ENCODE results near the gene NLK.

GRCh38 chr17:28076144-28076543 lies 33.7 kb downstream of the NLK start:
- TF ChIP-seq POLR2AphosphoS5 (IDR thresholded peaks at IDR 0.05; ENCODE audit: insufficient read depth, low read depth, low read length): no peak
- no peak for TF ChIP-seq FOS (IDR thresholded peaks at IDR 0.05; ENCODE audit: borderline replicate concordance, insufficient read depth, low read length)
- no peak for TF ChIP-seq CTCF (IDR thresholded peaks at IDR 0.05; ENCODE audit: extremely low read depth in 1 of 2, insufficient read depth in 1 of 2, low read depth in 1 of 2, low read length in 2 of 2)
- TF ChIP-seq JUN (IDR thresholded peaks at IDR 0.05; ENCODE audit: borderline replicate concordance, insufficient read depth, insufficient read length, low read depth): no peak
- TF ChIP-seq POLR2A (IDR thresholded peaks at IDR 0.05; ENCODE audit: low read depth, low read length): no peak

All from endothelial cell of umbilical vein (primary cell).